Astrocyte (in vitro differentiated cells and primary cell): Measurements from ENCODE around the gene ARHGAP26. TPM values are rescaled to one million over a fixed set of nuclear protein-coding genes. Genes with fewer than 3 reads are reported as not detected.

ENCODE experiments used
- DNase-seq: peaks from one replicate; pipeline ENCODE4 v3.0.0-alpha.2; 2010; ENCODE audit warnings: low read depth
- FAIRE-seq: peaks from 2 replicates; lab custom pipeline; 2011; peaks lifted over from hg19 to GRCh38; lab: Jason Lieb, UNC
- H2AFZ ChIP-seq: 2 replicates; pipeline ENCODE4 v1.6.0; 2012; ENCODE audit warnings: low read depth, low read length, inconsistent platforms
- H3K27ac ChIP-seq: 2 replicates; pipeline ENCODE4 v1.5.1; 2011; ENCODE audit warnings: low read depth, low read length, inconsistent platforms
- H3K27me3 ChIP-seq: 2 replicates; pipeline ENCODE4 v1.6.0; 2011; ENCODE audit warnings: low read length, inconsistent platforms; ENCODE audit not compliant: insufficient read depth
- H3K36me3 ChIP-seq: 2 replicates; pipeline ENCODE4 v1.5.1; 2011; ENCODE audit warnings: low read length, inconsistent platforms; ENCODE audit not compliant: insufficient read depth
- H3K4me1 ChIP-seq: 2 replicates; pipeline ENCODE4 v1.5.1; 2011; ENCODE audit warnings: low read length, inconsistent platforms; ENCODE audit not compliant: insufficient read depth
- H3K4me2 ChIP-seq: 2 replicates; pipeline ENCODE4 v1.6.0; 2012; ENCODE audit warnings: low read length, inconsistent platforms
- H3K4me3 ChIP-seq: 2 replicates; pipeline ENCODE4 v1.5.1; 2011; ENCODE audit warnings: low read depth, mild to moderate bottlenecking, low read length, inconsistent platforms; ENCODE audit not compliant: insufficient read depth
- H3K79me2 ChIP-seq: 2 replicates; pipeline ENCODE4 v1.6.0; 2012; ENCODE audit warnings: mild to moderate bottlenecking, low read length, inconsistent platforms; ENCODE audit not compliant: insufficient read depth
- H3K9ac ChIP-seq: 2 replicates; pipeline ENCODE4 v1.6.0; 2012; ENCODE audit warnings: mild to moderate bottlenecking, low read length, inconsistent platforms
- H3K9me3 ChIP-seq: 2 replicates; pipeline ENCODE4 v1.5.1; 2012; ENCODE audit warnings: low read depth, mild to moderate bottlenecking, low read length, inconsistent platforms; ENCODE audit not compliant: insufficient read depth
- H4K20me1 ChIP-seq: 2 replicates; pipeline ENCODE4 v1.6.0; 2012; ENCODE audit warnings: low read length, inconsistent platforms; ENCODE audit not compliant: insufficient read depth
- H3K27ac Mint-ChIP-seq: one replicate; pipeline ENCODE4 v1.8.0; 2021; ENCODE audit warnings: mild to moderate bottlenecking, mixed read lengths; ENCODE audit not compliant: unreplicated experiment
- H3K27me3 Mint-ChIP-seq: one replicate; pipeline ENCODE4 v1.8.0; 2021; ENCODE audit warnings: low read depth, mixed read lengths; ENCODE audit not compliant: unreplicated experiment
- H3K36me3 Mint-ChIP-seq: one replicate; pipeline ENCODE4 v1.8.0; 2021; ENCODE audit warnings: low read depth, mixed read lengths; ENCODE audit not compliant: unreplicated experiment
- H3K4me1 Mint-ChIP-seq: one replicate; pipeline ENCODE4 v1.8.0; 2021; ENCODE audit warnings: low read depth, mixed read lengths; ENCODE audit not compliant: unreplicated experiment
- H3K4me3 Mint-ChIP-seq: one replicate; pipeline ENCODE4 v1.8.0; 2021; ENCODE audit warnings: mild to moderate bottlenecking, moderate library complexity, mixed read lengths; ENCODE audit not compliant: unreplicated experiment
- H3K9me3 Mint-ChIP-seq: one replicate; pipeline ENCODE4 v1.8.0; 2021; ENCODE audit warnings: mild to moderate bottlenecking, mixed read lengths; ENCODE audit not compliant: unreplicated experiment
- EZH2 ChIP-seq: IDR thresholded peaks from 2 replicates; pipeline ENCODE4 v1.6.1; 2012; ENCODE audit warnings: mild to moderate bottlenecking, low read length, inconsistent platforms; ENCODE audit not compliant: insufficient read depth
- total RNA-seq: library from RNA; stranded (reverse); gene quantifications from 2 replicates; pipeline ENCODE4 v1.2.1, GENCODE V29; 2021
- TF ChIP-seq, protein P1 (sequence below): IDR thresholded peaks from 2 replicates; pipeline ENCODE4 v1.5.1; 2011; ENCODE audit warnings: low read depth, mild to moderate bottlenecking, inconsistent platforms, low read length, moderate library complexity; ENCODE audit not compliant: insufficient read depth

ARHGAP26 gene
- total RNA-seq, 1 donor from 2014 or later: 5.6 TPM

DNA sequence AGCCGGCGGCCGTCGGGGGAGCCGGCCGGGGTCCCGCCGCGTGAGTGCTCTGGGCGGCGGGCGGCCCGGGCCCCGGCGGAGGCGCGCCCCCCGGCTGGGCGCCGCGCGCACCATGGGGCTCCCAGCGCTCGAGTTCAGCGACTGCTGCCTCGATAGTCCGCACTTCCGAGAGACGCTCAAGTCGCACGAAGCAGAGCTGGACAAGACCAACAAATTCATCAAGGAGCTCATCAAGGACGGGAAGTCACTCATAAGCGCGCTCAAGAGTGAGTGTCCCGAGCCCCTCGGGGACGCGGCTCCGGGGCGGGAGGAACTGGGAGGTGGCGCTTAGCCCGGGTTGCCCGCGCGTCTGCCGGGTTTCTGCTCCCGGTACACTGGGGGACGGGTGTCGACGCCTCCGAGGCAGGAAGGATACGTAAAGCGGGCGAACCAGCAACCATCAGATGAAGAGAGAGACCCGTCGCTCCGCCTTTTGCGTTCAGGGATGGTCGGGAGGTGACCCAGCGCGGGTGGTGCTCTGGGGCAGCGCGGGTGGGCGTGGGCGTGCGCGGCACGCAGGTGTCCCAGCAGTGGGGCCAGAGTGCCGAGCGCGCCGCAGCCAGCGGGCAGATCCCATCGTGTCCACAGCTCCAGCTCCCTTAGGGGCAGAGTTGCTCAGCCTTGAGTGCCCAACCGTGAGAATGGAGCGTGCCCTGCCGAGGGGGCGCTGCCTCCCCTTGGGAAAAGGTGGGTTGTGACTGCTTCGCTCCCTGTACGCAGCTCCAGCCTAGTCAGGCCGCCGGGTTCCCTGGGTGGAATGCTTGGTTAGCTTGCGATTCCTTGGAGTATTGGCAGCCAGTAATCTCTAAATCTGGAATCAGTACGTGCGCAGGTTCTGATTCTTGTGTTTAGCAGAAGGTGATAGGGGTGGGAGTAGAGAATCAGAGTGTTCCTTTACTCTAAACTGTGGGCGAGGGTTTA lies 753 bp downstream of the ARHGAP26 start:
- H3K9me3 Mint-ChIP-seq: no peaks in the 10 kb centered on the region
- FAIRE-seq: no peak
- peak overlapping the region; percentile 90 for H3K4me3 Mint-ChIP-seq
- H3K4me2 ChIP-seq: peak overlapping the region; percentile 98
- peak overlapping the region; percentile 62 for H3K9ac ChIP-seq
- no peaks in the 10 kb centered on the region for H3K9me3 ChIP-seq
- no peak for DNase-seq
- H3K4me1 ChIP-seq: peaks cover 8% of the 10 kb centered on the region
- H3K4me1 Mint-ChIP-seq: peaks cover 3% of the 10 kb centered on the region
- H3K4me3 ChIP-seq: peak overlapping the region; percentile 92
- H2AFZ ChIP-seq: peak overlapping the region; percentile 99
- TF ChIP-seq EZH2: no peak
- TF ChIP-seq, protein P1, sequence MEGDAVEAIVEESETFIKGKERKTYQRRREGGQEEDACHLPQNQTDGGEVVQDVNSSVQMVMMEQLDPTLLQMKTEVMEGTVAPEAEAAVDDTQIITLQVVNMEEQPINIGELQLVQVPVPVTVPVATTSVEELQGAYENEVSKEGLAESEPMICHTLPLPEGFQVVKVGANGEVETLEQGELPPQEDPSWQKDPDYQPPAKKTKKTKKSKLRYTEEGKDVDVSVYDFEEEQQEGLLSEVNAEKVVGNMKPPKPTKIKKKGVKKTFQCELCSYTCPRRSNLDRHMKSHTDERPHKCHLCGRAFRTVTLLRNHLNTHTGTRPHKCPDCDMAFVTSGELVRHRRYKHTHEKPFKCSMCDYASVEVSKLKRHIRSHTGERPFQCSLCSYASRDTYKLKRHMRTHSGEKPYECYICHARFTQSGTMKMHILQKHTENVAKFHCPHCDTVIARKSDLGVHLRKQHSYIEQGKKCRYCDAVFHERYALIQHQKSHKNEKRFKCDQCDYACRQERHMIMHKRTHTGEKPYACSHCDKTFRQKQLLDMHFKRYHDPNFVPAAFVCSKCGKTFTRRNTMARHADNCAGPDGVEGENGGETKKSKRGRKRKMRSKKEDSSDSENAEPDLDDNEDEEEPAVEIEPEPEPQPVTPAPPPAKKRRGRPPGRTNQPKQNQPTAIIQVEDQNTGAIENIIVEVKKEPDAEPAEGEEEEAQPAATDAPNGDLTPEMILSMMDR: no peak
- H3K79me2 ChIP-seq: no peaks in the 10 kb centered on the region
- H3K36me3 ChIP-seq: no peaks in the 10 kb centered on the region
- H3K27ac ChIP-seq: no peak overlapping the region
- H3K27me3 ChIP-seq: peaks cover 10% of the 10 kb centered on the region
- no peak overlapping the region for H3K27ac Mint-ChIP-seq
- H4K20me1 ChIP-seq: no peaks in the 10 kb centered on the region
- peaks cover 6% of the 10 kb centered on the region for H3K27me3 Mint-ChIP-seq
- H3K36me3 Mint-ChIP-seq: no peaks in the 10 kb centered on the region

DNA sequence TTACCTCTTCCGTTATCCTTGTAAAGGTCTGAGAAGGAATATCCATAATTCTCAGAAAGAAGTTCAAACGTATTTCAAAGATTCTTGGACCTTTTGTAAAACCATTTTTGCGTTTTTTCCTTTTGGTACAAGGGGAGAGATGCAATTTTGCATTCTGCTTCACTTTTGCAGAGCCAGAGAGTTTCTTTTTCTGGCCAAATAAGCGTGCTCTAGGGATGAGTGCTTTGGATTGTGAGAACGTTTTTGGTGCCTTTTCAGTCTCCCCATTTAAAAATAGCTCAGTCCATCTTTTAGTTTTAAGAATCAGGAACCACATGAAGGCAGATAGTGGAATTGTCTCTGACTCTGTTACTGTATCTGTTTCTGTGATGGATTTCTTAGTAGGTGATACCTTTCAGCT lies 1.5 kb downstream of the ARHGAP26 start:
- Mint-ChIP-seq H3K27me3 (peaks cover 3% of the 10 kb centered on the region), H3K4me1 (peaks cover 3% of the 10 kb centered on the region), H3K27ac (no peak overlapping the region), H3K9me3 (no peaks in the 10 kb centered on the region), H3K4me3 (peak overlapping the region; percentile 90), H3K36me3 (no peaks in the 10 kb centered on the region)
- Histone ChIP-seq H3K27ac (no peak overlapping the region), H3K27me3 (peaks cover 10% of the 10 kb centered on the region), H3K36me3 (no peaks in the 10 kb centered on the region), H3K9ac (no peak overlapping the region), H3K4me3 (peak overlapping the region; percentile 92), H4K20me1 (no peaks in the 10 kb centered on the region), H3K4me1 (peaks cover 8% of the 10 kb centered on the region), H3K9me3 (no peaks in the 10 kb centered on the region), H3K4me2 (peak overlapping the region; percentile 98), H3K79me2 (no peaks in the 10 kb centered on the region), H2AFZ (no peak overlapping the region)
- TF ChIP-seq, protein P1: no peak
- TF ChIP-seq EZH2: no peak
- FAIRE-seq (no peak), DNase-seq (no peak)
